ENCODE data around the gene TBRG1. TPM values are rescaled to one million over a fixed set of nuclear protein-coding genes. Genes with fewer than 3 reads are reported as not detected.

TBRG1 gene
- polyA plus RNA-seq, 3 donors, result 39.7 to 84.7 (median 43.5) TPM

DNA sequence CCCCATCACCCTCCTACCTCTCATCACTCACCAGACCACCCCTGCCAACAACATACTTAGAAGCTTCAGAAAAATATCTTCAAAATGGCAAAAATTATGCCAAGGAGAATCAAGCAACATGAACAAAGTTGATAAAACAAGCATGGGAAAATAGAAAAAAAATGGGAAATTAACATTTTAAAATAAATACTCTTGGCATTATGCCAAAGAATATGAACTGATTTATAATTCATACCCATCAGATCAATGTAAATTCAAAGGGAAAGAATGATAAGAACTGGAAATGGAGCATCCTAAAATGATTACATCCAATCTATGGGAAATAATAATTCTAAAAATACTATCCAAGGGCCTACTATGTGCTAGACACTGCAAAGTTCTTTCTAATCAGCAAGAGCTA, 38.9 kb downstream of the TBRG1 start:
- Histone ChIP-seq H3K9ac (ENCODE audit: insufficient read depth, low read length, poor library complexity, severe bottlenecking) (no peak overlapping the region), H3K27me3 (ENCODE audit: control insufficient read depth in 2 of 2, insufficient read depth in 2 of 2, low read length in 2 of 2) (no peaks in the 10 kb centered on the region), H4K20me1 (ENCODE audit: insufficient read depth, low read length) (no peaks in the 10 kb centered on the region), H3K79me2 (ENCODE audit: insufficient read depth, low read length) (no peaks in the 10 kb centered on the region), H3K9me3 (replicated peaks in 1 of 2; ENCODE audit: control insufficient read depth in 1 of 2, insufficient read depth in 1 of 2, low read length in 2 of 2) (no peaks in the 10 kb centered on the region), H3K4me2 (replicated peaks; ENCODE audit: extremely low read depth, low read length, poor library complexity, severe bottlenecking) (no peak overlapping the region), H3K4me1 (ENCODE audit: control insufficient read depth in 1 of 2, insufficient read depth in 2 of 2, low read length in 2 of 2) (no peaks in the 10 kb centered on the region), H3K36me3 (replicated peaks in 1 of 2; ENCODE audit: control insufficient read depth in 1 of 2, insufficient read depth in 2 of 2, low read length in 2 of 2) (no peaks in the 10 kb centered on the region), H2AFZ (ENCODE audit: insufficient read depth, low read depth, low read length, poor library complexity, severe bottlenecking) (no peak overlapping the region), H3K27ac (ENCODE audit: low read depth in 1 of 2, low read length in 2 of 2) (no peak overlapping the region), H3K4me3 (replicated peaks in 1 of 3; ENCODE audit: low read depth in 2 of 3, low read length in 3 of 3) (no peak overlapping the region)
- Mint-ChIP-seq H3K4me3 (no peak overlapping the region), H3K27me3 (ENCODE audit: low read depth in 3 of 3) (no peaks in the 10 kb centered on the region), H3K36me3 (peaks cover 4 to 8% of the 10 kb centered on the region in 2 donors), H3K27ac (no peak overlapping the region), H3K9me3 (no peaks in the 10 kb centered on the region), H3K4me1 (no peaks in the 10 kb centered on the region)
- TF ChIP-seq, protein P1, sequence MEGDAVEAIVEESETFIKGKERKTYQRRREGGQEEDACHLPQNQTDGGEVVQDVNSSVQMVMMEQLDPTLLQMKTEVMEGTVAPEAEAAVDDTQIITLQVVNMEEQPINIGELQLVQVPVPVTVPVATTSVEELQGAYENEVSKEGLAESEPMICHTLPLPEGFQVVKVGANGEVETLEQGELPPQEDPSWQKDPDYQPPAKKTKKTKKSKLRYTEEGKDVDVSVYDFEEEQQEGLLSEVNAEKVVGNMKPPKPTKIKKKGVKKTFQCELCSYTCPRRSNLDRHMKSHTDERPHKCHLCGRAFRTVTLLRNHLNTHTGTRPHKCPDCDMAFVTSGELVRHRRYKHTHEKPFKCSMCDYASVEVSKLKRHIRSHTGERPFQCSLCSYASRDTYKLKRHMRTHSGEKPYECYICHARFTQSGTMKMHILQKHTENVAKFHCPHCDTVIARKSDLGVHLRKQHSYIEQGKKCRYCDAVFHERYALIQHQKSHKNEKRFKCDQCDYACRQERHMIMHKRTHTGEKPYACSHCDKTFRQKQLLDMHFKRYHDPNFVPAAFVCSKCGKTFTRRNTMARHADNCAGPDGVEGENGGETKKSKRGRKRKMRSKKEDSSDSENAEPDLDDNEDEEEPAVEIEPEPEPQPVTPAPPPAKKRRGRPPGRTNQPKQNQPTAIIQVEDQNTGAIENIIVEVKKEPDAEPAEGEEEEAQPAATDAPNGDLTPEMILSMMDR (IDR thresholded peaks at IDR 0.05), result no peak
- DNase-seq, result no peak
- intact Hi-C loops (cut with micrococcal nuclease), result loop anchor here in 1 of 2 donors (10.0 kb wide), 1 partner anchor 133 kb away; no protein-coding TSS in a partner anchor

DNA sequence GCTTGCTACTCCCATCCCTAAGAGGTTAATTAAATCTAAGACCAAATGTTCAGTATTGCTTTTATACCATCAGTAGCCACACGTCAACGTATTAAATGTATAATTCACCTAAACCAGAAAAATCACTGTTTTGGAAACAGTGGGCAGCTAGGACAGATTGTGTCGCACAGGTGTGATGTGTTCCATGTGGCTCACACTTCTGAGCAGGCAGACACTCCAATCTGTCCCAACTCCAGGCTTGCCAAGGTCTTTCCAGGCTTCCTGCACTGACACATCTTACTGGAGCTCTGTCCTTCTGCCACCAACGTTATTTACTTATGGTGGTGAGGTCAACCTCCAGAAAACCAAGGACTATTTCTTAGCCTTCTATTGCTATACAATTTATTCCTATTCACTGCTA, 39.4 kb downstream of the TBRG1 start:
- no peak for DNase-seq
- Mint-ChIP-seq H3K36me3 (peaks cover 4 to 8% of the 10 kb centered on the region in 2 donors), H3K27ac (no peak overlapping the region), H3K4me1 (no peaks in the 10 kb centered on the region), H3K27me3 (ENCODE audit: low read depth in 3 of 3) (no peaks in the 10 kb centered on the region), H3K4me3 (no peak overlapping the region), H3K9me3 (no peaks in the 10 kb centered on the region)
- Histone ChIP-seq H3K4me3 (replicated peaks in 1 of 3; ENCODE audit: low read depth in 2 of 3, low read length in 3 of 3) (no peak overlapping the region), H3K4me1 (ENCODE audit: control insufficient read depth in 1 of 2, insufficient read depth in 2 of 2, low read length in 2 of 2) (no peaks in the 10 kb centered on the region), H3K27ac (ENCODE audit: low read depth in 1 of 2, low read length in 2 of 2) (no peak overlapping the region), H3K4me2 (replicated peaks; ENCODE audit: extremely low read depth, low read length, poor library complexity, severe bottlenecking) (no peak overlapping the region), H3K9ac (ENCODE audit: insufficient read depth, low read length, poor library complexity, severe bottlenecking) (no peak overlapping the region), H2AFZ (ENCODE audit: insufficient read depth, low read depth, low read length, poor library complexity, severe bottlenecking) (no peak overlapping the region), H3K79me2 (ENCODE audit: insufficient read depth, low read length) (no peaks in the 10 kb centered on the region), H4K20me1 (ENCODE audit: insufficient read depth, low read length) (no peaks in the 10 kb centered on the region), H3K27me3 (ENCODE audit: control insufficient read depth in 2 of 2, insufficient read depth in 2 of 2, low read length in 2 of 2) (no peaks in the 10 kb centered on the region), H3K36me3 (replicated peaks in 1 of 2; ENCODE audit: control insufficient read depth in 1 of 2, insufficient read depth in 2 of 2, low read length in 2 of 2) (no peaks in the 10 kb centered on the region), H3K9me3 (replicated peaks in 1 of 2; ENCODE audit: control insufficient read depth in 1 of 2, insufficient read depth in 1 of 2, low read length in 2 of 2) (no peaks in the 10 kb centered on the region)
- TF ChIP-seq, protein P1 (IDR thresholded peaks at IDR 0.05), result no peak
- intact Hi-C loops (cut with micrococcal nuclease), result loop anchor here in 1 of 2 donors (10.0 kb wide), 1 partner anchor 133 kb away; no protein-coding TSS in a partner anchor
- 96% methylated on average over 4 of the region's 4 CpGs for WGBS (ENCODE audit: insufficient coverage)
